ENCODE data around the gene HCN3. TPM values are rescaled to one million over a fixed set of nuclear protein-coding genes. Genes with fewer than 3 reads are reported as not detected.
A peak's percentile ranks its signal among the peaks of the same experiment; 100 is the strongest.

Gene HCN3
- total and polyA plus RNA-seq, 2 of the 13 experiments (the other 11 are each of a cell fraction or from before 2014, with no cell fraction given), result 2.4 to 10.2 TPM

DNA sequence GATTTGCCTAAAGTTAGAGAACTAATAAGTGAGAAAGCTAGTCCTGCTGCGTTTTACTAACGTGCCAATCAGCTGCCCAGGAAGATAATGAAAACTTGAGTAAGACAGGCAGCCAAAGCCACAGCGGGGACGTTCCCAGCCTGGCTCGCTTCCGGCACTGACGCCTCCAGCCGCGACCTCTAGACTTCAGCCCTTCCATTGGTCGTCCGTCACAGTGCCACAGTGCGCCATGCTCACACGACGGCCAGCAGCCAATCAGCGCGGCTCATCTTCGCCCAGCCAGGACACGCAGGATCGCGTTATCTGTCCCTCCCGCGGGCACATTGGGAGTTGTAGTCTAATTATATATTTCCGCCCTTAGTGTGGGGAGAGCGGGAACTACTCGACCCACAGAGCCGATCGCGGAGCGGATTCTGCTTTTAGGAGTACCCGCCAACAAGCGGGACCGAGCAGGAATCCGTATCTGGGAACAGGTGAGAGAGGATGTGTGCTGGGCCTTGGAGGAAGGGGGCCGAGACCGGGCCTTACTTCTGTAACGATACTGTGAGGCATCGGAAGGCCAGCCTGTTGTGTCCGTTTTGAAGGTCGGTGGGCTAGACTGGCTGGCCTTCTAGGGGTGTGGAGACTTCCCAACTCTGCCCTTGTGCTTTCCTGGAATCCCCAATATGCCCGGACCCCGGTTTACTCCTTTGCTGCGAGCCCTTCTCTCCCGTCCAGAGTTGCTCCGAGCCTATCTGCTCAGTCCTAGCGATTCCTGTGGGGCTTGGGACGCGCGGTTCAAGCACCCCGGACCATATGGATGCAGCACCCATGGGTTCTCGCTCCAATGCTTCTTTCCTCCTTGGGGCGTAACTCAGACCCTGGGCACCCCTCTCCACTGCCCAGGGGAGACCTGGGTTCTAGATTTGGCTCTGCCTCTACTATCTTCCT, 31.5 kb downstream of the HCN3 start, which contains the start of gene FDPS (continued):
- TF ChIP-seq HOXA7 (CRISPR knock-in tag; IDR thresholded peaks at IDR 0.05) (no peak), TRAFD1 (CRISPR knock-in tag; IDR thresholded peaks at IDR 0.05; ENCODE audit: borderline replicate concordance) (peak; percentile 36; the same call in 1 of the 2 replicates), KLF12 (CRISPR knock-in tag; IDR thresholded peaks at IDR 0.05; ENCODE audit: borderline replicate concordance) (peak; percentile 72), ZNF747 (CRISPR knock-in tag; IDR thresholded peaks at IDR 0.05; ENCODE audit: borderline replicate concordance) (peak; percentile 58; the same call in 1 of the 2 replicates), NAIF1 (CRISPR knock-in tag; IDR thresholded peaks at IDR 0.05; ENCODE audit: borderline replicate concordance) (peak; percentile 85; the same call in 1 of the 2 replicates), SMAD1 (CRISPR knock-in tag; IDR thresholded peaks at IDR 0.05; ENCODE audit: borderline replicate concordance, low read depth) (peak; percentile 79; the same call in 1 of the 2 replicates), RAD21 (CRISPR knock-in tag; IDR thresholded peaks at IDR 0.05) (0 out of 2 replicates have a peak, but pooled peaks have one; percentile 22), TFDP1 (CRISPR knock-in tag; IDR thresholded peaks at IDR 0.05; ENCODE audit: borderline replicate concordance) (peak; percentile 78), ZNF878 (CRISPR knock-in tag; IDR thresholded peaks at IDR 0.05) (0 out of 2 replicates have a peak, but pooled peaks have one; percentile 48), SRF (IDR thresholded peaks at IDR 0.05; ENCODE audit: low read depth, low read length) (no peak), KDM3A (CRISPR knock-in tag; IDR thresholded peaks at IDR 0.05; ENCODE audit: low read depth) (peak; percentile 38; the same call in 1 of the 2 replicates), ONECUT2 (CRISPR knock-in tag; IDR thresholded peaks at IDR 0.05) (peak; percentile 50; the same call in 1 of the 2 replicates), HINFP (CRISPR knock-in tag; IDR thresholded peaks at IDR 0.05; ENCODE audit: low read depth) (0 out of 2 replicates have a peak, but pooled peaks have one; percentile 75), ZSCAN31 (CRISPR knock-in tag; IDR thresholded peaks at IDR 0.05; ENCODE audit: low read depth) (0 out of 2 replicates have a peak, but pooled peaks have one; percentile 45), SP4 (CRISPR knock-in tag; IDR thresholded peaks at IDR 0.05) (peak; percentile 84), GABPA (IDR thresholded peaks at IDR 0.05; ENCODE audit: low read depth, low read length) (peak; percentile 55), GABPA (CRISPR knock-in tag; IDR thresholded peaks at IDR 0.05; ENCODE audit: low read depth) (peak; percentile 88), ATF4 (CRISPR knock-in tag; IDR thresholded peaks at IDR 0.05) (peak in 1 of 2 experiments; percentile 63; a peak in 2 of 4 replicates), CBX2 (IDR thresholded peaks at IDR 0.05; ENCODE audit: low read depth, low read length) (no peak), CBX2 (CRISPR knock-in tag; IDR thresholded peaks at IDR 0.05; ENCODE audit: low read depth) (no peak), POLR2A (IDR thresholded peaks at IDR 0.05; ENCODE audit: insufficient read depth in 1 of 2, low read depth in 2 of 2, low read length in 2 of 2) (peak; percentile 71 to 84), MED1 (CRISPR knock-in tag; IDR thresholded peaks at IDR 0.05) (peak; percentile 87), SAP130 (CRISPR knock-in tag; IDR thresholded peaks at IDR 0.05; ENCODE audit: low read depth) (peak; percentile 92), ZNF350 (CRISPR knock-in tag; IDR thresholded peaks at IDR 0.05; ENCODE audit: borderline replicate concordance, low read depth) (peak; percentile 34; the same call in 1 of the 2 replicates)
